SKM-1 (cell line): ENCODE results near the gene ST3GAL6.

ENCODE experiments used
- DNase-seq: peaks from one replicate; lab custom pipeline; 2025; ENCODE audit not compliant: unreplicated experiment; lab: John Stamatoyannopoulos, UW

The ST3GAL6 gene

DNA sequence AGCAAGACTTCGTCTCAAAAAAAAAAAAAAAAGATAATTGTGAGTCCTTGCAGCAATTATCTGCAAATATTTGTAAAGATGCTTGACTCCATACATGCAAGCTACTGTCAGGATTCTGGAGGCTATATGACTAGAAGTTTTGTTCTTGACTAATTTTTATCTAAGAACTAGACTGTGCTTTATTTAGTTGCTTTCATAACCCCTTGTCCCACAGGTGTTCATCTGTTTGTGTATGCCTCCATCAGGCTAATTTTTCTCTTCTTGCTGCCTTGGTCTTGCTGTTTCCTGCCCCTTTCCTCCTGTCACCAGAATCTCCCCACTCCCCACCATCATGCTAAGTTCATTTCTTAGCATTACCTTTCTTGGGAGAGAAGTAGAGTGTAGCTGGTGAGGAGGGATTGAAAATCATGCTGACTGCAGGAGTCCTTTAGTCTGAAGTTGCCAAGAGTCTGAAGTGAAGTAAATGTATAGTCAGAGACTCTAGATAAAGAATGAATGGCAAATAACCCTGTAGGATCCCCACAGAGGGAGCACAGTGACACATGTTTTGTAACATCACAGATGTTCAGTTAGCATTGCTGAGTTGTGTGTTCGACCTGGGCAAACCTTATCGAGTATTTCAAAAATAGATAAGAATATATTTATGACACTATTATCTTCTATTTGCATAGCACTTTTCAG lies 12.5 kb downstream of the ST3GAL6 start:
- DNase-seq, result no peak

GRCh38 chr3:98776140-98776493 lies 13.0 kb downstream of the ST3GAL6 start:
- no peak for DNase-seq

GRCh38 chr3:98777286-98777685 lies 14.1 kb downstream of the ST3GAL6 start:
- DNase-seq, result no peak

DNA sequence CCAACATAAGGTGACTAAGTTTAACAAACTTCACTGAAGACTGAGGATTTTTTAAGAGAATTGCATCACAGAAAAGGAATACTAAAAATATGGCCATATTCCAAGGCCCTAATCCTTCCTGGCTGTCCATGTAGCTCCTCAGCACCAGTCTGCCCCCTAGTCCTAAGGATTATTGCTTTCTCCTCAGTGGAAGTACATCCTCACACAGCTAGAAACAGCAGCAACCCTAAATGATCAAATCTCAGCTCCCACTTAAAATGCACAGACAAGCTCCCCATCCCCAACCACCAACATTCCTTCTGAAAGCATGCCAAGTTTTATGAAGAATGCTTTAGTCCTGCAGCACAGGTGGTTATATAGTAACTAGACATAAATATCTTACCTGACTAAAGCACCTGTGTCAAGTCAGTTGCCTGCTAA lies 14.7 kb downstream of the ST3GAL6 start:
- no peak for DNase-seq

GRCh38 chr3:98778383-98778782 lies 15.2 kb downstream of the ST3GAL6 start:
- peak; percentile 69 for DNase-seq

GRCh38 chr3:98778852-98779413 lies 15.8 kb downstream of the ST3GAL6 start:
- no peak for DNase-seq

GRCh38 chr3:98779541-98780335 lies 16.6 kb downstream of the ST3GAL6 start:
- DNase-seq, result no peak

DNA sequence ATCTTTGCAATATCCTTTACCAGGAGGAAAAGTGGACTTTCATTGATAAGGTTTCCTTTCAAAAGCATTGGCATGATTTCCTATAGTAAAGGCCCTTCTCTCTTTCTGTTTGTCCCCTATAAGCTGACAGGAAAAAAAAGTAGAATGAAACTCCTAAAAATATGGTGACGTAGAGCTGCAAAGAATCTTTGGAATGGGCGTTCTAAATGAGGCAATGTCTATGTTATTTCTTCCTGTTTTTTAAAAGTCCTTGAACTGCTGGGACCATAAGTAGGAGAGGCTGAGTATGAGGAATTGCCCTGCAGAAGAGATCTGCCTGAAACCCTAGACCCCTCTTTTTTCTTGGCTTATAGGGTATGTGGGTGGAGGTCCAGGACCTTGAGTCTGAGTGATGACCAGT lies 17.2 kb downstream of the ST3GAL6 start:
- DNase-seq, result no peak

GRCh38 chr3:98782824-98783500 lies 19.8 kb downstream of the ST3GAL6 start:
- no peak for DNase-seq

DNA sequence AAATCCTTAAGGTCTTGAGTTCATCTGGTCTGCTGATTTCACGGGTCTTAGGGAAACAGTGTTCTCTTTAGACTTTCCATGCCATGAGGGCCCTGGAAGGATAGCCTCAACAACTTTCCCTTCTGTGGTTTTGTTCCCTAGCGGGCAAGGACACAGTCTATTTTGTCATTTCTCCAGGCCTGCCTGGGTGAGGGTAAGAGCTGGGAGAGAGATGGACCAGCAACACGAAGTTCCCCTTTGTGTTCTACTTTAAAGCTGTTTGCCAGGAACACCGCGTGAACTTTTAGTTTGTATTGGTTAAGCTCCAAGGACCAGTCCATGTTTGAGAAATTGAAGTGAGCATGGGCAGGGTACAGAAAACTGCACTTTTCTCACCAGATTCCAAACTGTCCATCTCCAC lies 20.9 kb downstream of the ST3GAL6 start:
- no peak for DNase-seq

DNA sequence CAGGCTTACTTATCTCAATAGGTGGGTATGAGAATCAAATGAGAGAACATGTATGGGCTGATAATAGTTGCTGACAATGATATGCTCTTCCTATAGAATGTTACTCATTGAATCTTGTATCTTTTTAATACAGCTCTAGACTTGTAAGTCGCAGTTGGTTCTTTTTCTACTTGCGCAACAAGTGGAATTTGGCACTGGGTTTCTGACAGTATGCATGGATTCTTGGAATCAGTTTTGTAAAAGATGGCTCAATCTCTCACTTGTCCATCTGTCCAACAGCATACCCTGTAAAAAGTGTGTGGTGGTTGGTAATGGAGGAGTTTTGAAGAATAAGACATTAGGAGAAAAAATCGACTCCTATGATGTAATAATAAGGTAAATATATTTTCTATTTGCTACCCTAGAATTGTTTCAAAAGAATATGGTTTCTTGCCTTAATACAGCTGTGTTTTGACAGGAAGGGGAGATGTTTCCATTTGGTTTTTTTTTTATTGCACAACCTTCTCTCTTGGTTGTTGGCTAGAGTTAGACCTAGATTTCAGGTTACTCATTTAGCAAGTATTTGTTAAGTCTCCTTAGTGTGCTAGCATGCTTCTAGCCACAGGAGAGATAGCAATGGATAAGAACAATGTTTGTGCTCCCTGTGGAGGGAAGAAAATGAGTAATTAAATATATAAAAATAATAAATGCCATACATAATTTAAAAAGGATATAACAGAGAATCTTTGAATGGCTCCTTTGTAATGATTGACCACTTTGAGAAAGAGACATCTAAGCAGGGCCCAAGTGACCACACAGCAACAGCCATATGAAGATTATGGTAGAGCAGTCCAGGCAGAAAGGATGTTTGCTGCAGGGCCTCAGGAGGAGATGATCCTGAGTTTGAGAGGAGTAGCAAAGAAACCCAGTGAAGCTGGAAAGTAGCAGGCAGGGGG lies 21.8 kb downstream of the ST3GAL6 start:
- DNase-seq, result peak; percentile 26

DNA sequence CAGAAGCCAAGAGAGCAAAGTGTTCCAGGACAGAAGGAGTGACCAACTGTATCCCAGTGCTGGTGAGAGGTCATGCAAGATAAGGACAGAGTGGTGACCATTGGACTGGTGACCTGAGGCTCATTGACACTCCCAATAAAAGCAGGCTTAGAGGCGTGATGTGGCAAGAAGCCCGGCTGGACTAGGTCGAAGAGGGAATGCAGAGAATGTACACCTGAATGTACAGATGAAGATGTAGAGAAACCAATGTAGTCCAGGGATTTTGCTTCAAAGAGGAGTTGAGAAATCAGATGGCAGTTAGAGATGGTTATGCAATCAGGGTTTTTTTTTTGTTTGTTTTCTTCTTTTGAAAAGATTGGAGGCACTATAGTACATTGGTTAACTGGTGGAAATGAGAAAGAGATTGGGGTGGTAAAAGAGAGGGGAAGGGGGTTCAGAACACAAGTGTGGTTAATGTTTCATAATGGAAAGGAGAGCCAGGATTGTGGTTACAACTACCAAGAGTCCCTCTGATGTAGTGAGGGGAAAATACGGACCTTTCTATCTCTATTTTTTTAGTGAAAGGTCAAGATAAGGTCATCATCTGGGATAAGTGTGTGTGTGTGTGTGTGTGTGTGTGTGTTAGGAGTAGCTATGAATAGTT lies 23.3 kb downstream of the ST3GAL6 start:
- peak; percentile 65 for DNase-seq

GRCh38 chr3:98787181-98787580 lies 24.0 kb downstream of the ST3GAL6 start:
- DNase-seq, result no peak

DNA sequence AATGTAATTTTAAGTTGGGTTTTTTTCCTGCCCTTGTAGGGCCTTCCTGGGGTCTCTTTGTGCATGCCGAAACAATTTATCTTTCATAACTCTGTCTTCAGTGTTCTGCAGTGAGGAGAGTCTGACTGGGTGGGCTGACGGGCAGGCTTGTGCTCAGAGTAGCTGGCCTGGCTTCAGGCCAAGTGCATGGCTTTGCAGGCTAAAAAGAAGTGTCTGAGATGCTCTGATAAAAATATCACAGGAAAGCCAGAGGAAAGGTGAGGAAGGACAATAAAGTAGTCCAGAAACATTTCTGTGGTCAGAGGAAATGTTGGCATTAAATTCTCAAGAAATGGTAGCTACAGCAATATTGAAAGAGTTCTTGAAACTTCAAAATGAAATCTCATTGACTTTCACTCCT lies 25.5 kb downstream of the ST3GAL6 start:
- DNase-seq, result no peak

GRCh38 chr3:98791341-98792325 lies 28.5 kb downstream of the ST3GAL6 start:
- no peak for DNase-seq

DNA sequence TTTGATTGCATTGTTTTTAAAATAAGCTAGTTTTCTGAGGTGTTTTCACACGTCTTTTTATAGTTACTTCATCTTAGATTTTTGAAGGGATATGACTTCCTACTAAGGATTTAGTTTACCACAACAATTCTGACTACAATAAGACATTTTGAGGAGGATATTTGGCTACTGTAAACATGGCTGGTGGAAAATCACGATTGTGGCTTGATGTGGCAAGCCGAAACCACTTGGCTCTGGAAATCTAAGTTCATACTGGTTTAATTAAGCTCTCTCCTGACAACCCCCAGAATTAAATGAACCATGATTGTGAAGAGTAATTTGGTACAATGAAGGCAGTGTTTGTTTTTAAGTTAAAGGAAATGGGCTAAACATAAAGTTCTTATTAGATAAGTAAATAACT lies 30.8 kb downstream of the ST3GAL6 start:
- DNase-seq, result no peak

DNA sequence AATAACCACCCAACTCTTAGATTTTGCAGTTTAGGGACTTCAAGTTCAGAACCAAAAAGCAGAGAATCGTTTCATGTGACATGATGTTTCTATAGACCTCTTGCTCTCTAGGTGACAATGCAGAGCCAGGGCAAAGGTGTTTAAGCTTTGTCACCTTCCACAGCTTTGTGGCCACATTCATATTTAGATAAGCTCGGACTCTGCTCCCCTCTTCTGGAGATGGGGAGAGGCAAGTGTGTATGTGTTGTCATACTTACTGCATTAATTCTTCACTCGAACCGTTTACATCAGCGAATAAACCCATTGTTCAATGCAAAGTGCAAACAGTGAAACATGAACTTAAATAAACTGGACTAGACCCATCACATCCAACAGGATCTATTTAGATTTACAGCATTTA lies 33.2 kb downstream of the ST3GAL6 start:
- DNase-seq, result no peak

DNA sequence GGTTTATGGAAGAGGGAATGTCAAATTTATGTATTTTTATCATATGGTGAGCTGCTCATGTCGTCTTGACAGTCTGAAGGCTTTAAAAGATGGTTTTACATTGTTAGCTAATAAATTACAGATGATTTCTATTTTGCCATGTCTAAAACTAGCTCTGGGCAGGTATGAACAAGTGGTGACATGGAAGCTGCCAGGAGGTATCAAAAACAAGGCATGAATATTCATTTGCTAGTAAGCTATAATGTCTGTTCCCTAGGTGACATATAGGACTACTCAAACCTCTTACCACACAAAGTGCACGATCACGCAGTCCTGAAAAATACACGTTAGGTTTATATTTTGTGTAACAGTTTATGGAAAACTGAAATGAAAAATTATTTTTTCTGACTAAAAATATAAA lies 34.8 kb downstream of the ST3GAL6 start:
- DNase-seq, result no peak

DNA sequence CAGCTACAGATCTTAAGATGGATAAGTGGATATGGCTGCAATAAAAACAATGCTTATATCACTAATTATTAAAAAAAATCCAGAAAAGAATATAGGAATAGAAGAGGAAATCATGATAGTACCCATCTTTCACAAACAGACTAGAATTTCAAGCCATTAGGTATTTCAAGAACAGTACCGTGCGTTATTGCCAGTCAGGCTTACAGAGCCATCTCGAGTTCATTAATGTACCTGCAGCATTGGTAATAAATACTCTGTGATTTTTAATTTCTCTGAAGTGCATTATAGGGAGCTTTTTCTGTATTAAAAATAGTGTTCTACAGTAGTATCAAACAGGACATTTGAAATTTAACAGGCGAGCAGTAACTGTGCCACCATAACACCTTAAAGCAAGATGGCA lies 35.7 kb downstream of the ST3GAL6 start:
- DNase-seq, result no peak
